GM18526 (cell line): ENCODE data around the gene TFDP1.

ENCODE experiments used
- POLR2A ChIP-seq: IDR thresholded peaks from 3 replicates; pipeline ENCODE4 v1.6.1; 2011; ENCODE audit not compliant: insufficient read length; ENCODE audit errors: extremely low read depth

The TFDP1 gene

DNA sequence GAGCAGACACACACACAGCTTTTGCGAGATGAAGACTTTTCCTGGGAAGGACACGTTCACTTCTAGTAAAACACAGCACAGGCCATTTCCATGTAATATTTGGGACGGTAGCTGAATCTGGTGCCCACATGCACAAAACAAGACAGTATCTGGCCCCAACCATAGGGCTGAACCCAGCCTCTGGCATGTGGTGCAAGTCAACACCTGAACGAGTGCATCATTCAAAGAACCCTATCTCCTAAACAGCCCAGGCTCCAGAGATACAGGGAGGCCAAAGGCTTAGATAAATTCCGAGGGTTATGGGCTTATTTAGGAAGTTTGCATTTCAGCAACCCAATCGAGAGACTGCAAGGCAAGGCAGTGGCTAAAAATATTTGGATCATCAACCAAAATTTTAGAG lies 2.7 kb upstream of the TFDP1 start:
- no peak for TF ChIP-seq POLR2A

DNA sequence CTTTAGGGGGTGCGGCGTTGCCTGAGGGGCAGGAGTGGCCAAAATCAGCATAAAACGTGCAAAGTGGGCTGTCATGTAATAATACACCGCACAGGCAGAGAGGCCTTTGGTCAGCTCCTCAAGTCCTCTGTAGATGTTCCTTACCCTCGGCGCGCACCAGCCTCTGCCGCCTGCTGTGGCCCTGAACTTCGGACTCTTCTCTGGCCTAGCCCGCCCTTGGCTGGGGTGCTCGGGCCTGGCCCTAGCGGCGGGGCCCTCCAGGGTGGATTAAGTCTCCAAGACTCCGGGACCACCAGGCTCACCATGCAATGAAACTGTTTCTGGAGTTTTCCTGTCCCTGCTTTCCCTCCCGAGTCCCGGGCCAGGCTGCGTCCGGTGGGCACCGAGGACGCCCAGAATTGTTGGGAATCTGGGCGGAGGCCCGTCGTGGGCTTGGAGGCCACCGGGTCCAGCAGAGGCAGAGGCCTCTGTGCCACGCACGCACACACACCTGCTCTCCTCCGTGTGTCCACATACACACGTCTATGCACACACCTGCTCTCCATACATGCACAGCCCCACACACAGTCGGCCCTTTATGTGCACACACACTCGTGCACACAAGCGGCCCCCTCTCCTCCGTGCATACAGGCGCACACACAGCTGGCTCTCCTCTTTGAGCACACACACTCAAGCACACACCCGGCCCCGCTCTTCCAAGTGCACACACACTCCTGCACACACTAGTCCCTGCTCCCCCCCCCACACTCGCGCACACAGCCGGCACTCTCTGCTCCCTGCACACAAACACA lies 1.5 kb upstream of the TFDP1 start:
- no peak for TF ChIP-seq POLR2A

DNA sequence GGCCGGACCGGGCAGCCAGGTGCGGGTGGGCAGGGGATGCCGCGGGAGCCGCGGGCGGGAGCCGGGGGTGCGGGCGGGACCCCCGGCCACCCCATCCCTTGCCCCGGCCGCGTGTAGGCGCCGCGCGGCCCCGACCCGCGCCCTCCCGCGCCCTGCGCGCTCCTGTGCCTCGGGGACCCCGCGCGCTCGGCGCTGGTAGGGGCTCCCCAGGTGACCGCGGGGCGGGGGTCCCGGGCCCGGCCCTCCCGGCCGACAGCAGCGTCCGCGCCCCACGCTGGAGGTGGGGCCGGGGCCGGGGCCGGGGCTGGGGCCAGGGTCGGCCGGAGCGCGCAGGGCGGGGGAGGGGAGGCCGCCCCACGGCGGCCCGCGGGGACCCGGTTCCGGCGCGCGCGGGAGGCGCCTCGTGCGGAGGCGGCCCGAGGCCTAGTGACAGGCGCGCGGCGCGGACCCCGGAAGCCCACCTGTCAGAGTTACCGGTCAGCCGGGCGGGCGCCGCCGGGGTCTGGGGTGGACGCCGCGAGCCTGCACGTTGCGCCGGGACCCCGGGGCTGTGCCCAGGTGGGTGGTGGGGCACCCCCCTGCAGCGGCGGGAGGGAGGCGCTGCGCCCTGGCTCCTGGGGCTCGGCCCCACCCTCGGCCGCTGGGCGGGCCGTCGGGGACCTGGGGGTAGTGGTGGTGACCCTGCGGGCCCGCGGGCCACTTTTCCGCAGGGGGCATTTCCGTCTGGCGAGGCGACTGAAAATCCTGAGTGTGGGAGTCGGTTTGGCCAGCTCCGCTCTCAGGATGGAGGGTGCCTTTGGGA lies 518 bp downstream of the TFDP1 start:
- no peak for TF ChIP-seq POLR2A

DNA sequence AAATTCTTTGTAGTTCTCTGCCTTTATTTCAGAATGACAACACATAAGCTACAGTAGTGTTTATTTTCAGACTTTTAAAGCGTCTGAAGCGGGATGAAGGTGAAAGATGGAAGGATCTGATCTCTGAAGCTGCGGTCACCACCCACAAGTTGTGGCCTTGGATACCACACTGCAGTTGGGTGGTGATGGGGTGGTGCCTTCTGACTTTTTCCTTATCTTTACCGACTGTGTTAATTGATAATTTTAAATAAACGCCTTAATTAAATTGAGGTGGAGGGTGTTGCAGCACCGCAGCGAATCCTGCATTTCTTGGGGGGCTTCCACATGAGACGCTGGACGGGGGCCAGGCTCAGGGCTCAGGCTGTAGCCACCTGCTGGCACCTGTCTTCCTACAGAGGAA lies 1.3 kb downstream of the TFDP1 start:
- no peak for TF ChIP-seq POLR2A

DNA sequence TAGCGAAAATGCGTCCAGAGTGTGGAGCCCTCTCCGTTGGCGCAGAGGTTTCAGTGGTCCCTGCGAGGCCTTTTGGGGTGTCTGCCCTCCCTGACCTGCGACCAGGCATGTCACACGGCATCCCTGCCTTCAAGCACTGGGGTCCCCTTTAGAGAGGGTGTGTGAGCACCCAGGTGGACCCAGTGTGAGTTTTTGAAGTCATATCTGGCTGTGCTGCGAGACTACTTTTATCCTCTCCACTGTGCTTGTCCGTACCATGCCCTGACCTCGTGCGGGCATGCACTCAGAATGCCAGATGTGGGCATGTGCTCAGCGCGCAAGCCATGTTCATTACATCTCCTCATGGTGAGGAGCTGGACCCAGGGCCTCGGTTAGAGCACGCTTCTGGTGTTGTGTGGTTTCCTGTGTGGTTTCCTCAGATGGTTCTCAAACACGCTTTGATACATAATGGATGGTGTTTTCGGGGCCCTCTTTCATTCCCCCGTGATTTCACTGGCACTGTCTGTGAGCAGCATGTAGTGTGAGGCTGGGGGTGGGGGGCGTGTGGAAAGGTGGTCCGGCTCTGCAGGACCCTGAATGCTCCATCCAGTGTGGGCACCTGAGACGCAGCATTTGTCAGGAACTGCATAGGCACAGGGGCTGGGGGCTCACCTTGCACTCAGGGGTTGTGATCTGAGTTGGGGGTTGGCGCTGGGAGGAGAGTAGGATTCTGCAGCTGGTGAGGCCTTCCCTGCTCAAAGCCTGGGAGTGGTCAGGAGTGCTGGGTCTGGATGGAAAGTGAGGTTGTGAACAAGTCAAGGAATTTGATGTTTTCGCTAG lies 2.3 kb downstream of the TFDP1 start:
- TF ChIP-seq POLR2A, result no peak

DNA sequence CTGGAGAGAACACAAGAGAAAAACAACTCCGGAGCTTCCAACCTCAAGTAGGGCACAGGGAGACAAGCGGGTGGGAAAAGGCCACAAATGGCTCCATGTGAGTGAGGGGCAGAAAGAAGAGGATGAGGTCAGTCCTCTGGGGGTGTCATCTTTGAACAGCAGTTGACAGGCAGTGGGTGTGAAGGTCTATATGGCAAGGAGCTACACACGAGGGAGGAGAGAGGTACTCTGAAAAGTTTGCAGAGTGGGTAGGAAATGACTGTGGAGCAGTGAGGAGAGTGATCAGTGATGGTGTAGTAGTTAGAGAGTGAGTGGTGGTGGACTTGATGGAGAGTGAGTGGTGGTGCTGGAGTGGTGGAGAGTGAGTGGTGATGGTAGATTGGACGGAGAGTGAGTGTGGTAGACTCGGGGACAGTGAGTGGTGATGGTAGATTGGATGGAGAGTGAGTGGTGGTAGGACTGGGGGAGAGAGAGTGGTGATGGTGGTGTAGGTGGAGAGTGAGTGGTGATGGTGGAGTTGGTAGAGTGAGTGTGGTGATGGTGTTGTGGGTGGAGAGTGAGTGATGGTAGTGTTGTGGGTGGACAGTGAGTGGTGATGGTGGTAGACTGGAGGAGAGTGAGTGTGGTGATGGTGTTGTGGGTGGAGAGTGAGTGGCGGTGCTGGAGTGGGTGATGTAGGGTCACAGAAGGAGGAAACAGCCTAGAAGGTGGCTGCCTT lies 4.0 kb downstream of the TFDP1 start:
- TF ChIP-seq POLR2A, result no peak

DNA sequence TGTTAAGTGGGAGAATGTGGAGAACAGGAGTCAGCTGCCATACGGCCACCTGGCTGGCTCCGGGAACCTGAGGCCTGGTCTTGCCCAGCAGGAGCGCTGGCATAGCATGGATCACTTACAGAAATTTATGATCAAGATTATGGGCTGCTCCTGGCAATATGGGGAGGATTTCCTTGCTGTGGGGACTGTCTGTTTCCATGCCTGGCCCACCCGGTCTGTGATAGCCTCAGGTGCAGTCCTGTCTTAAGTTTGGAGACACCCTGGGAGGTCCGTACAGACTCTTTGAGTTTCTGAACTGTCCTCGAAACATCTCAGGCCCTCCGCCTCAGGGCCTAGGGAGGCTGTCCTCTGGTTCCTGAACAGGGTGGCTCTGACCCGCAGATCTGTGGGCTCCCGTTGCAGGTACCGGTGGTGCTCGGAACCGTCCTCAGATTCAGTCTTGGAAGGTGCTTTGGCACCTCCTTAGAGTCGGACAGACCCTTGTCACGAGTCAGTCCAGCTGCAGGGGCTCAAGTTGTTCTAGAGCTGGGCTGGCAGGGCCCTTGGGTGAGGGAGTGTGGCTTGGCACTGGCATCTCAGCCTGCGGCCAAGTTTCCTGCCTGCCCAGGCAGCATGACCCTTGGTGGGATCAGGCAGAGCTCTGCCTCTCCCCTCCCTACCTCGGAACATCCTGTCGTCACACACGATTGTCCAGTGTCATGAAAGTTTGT lies 4.9 kb downstream of the TFDP1 start:
- no peak for TF ChIP-seq POLR2A

DNA sequence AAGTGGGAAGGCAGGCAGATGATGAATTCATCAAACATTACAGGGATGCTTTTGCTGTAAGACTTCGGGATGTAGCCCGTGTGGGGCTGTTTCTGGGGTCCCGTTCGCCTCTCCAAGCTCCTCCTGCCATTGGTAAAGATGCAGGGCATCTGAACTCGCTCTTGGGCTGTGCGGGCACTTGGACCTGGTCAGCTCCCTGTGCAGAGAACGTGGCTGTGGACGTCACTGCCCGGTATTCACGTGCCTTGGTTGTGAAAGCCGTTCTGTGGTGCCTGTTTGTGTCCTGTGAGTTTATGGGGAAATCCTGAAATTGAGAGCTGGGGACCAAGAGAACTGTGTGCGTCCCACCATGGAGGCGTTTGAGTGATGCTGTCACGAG lies 5.4 kb downstream of the TFDP1 start:
- no peak for TF ChIP-seq POLR2A

DNA sequence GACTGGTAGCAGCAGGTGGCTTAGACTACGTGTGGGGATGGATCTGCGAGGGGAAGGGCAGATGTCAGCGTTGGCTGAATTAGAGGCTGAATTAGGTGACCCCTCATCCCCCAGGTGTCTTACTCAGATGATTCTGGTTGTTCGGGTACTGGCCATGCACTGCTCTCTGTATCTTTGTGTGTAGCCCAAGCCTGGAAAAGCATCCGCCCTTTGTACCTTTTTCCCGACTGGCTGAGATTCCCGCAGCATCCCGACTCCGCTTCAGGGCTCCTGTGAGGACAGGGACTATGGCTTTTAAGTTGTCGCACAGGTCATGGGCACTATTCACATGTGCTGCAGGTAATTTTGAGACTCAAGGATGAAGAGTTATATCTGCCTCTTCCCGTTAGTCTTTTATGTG lies 7.2 kb downstream of the TFDP1 start:
- no peak for TF ChIP-seq POLR2A

DNA sequence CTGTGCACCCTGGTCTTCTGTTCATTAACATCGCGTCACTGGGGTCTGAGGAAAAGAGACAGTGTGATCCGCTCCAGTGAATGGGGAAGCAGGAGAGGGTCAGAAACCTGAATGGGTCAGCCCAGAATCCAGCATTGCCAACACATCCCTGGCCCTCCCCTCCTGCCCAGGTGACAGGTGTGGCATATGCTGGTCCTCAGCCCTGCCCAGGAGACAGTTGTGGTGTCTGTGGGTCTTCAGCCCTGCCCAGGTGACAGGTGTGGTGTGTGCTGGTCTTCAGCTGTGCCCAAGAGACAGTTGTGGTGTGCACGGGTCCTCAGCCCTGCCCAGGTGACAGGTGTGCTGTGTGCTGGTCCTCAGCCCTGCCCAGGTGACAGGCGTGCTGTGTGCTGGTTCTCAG lies 8.0 kb downstream of the TFDP1 start:
- no peak for TF ChIP-seq POLR2A

DNA sequence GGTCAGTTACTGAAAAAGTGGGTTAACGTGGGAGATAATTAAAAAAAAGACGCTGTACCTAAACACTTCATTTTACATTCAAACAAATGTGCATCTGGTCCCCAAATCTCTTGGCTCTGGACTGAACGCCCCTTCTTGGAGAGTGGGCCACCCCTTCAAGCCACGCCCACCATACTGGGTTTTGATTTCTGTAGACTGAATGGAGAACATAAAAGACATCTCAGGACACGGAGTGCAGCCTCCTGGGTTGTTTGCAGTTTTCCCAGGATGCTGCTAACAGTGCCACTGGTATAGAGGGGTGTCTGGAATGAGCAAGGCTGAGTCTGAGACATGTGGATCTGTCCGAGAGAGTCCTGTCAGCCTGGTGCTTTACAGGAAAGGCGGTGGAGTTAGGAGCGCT lies 10.6 kb downstream of the TFDP1 start:
- no peak for TF ChIP-seq POLR2A

DNA sequence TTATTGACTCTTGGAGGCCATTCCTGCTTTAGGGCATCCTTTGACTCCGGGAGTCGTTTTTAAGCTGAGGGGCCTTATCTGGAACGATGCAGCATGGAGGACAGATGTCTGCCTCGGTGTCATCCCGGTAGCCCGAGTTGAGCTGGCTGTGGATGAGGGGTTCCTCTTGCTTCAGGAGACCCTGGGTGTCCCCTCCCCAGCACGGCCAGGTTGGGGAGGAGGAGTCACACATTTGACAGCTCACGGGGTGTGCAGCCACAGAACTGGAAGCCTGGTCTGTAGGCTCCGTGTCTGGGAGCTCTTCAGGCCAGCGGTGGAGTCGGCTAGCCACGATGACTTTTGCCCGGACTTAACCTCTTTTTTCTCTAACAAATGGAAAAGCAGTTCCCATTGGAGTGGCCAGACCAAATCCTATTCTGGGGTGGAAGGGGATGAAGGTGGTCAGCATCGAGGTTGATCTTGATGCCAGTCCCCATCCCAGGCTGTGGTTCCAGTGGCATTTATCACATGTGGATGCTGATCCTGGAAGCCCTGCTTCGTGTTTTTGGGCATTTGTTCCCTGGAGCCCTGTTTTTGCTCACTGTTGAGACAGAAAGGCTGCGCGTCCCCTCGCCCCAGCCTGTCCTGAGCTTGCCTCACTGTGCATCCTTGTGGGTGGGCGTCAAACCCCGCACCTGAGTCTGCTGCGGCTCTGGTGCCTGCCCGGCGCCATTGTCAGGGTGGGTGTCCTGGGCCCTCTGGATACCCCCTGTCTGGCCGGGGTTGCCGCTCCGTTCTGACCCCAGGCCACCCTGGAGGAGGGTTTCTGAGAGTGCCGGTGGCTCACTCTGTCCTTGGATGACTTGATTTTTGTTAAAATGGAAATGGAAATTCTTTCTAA lies 12.0 kb downstream of the TFDP1 start:
- TF ChIP-seq POLR2A, result no peak

DNA sequence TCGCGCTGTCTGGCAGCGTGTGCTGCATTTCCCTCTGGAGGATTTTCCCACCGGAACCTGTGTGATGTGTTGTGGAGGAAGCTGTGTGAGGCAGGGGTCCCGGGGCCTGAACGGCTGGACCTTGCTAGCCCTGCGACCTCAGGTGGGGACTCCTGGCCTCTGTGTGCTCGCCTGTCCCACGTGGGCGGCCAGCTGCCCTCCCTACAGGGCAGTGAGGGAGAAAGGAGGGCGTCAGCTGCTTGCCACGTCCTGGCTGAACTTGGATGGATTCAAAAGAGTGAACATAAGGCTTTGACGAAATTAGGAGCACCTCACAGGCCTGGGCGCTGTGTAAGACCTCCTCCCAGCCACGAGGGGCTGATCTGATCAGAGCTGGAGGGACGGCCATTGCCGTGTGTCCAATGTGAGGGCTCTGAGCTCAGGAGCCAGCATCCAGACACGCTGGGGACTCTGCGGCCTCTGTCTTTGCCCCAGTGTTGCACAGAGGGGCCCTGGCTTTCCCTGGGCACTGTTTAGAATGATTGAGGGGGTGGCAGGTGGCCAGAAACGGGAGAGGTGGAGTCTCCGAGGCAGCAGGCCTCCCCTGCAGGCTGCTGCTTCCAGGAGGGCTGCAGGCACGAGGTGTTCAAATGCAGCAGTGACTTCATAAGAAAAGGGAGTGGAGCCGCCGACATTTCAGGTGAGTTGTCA lies 13.0 kb downstream of the TFDP1 start:
- no peak for TF ChIP-seq POLR2A
